Ectodermal cell (in vitro differentiated cells): ENCODE data around the gene FBXL15.

Experiments used
- H3K27ac ChIP-seq: 2 replicates; pipeline ENCODE4 v1.7.0; 2013; ENCODE audit warnings: mild to moderate bottlenecking, low read depth, low read length; ENCODE audit not compliant: insufficient read depth, poor library complexity, severe bottlenecking
- H3K27me3 ChIP-seq: 2 replicates; pipeline ENCODE4 v1.7.0; 2013; ENCODE audit warnings: mild to moderate bottlenecking, low read length; ENCODE audit not compliant: insufficient read depth, control insufficient read depth, poor library complexity, severe bottlenecking
- H3K36me3 ChIP-seq: one replicate; pipeline ENCODE4 v1.7.0; 2013; ENCODE audit warnings: low read length; ENCODE audit not compliant: control insufficient read depth, insufficient read depth
- H3K4me1 ChIP-seq: one replicate; pipeline ENCODE4 v1.7.0; 2013; ENCODE audit warnings: low read length; ENCODE audit not compliant: control insufficient read depth, insufficient read depth
- H3K4me3 ChIP-seq: 2 replicates; pipeline ENCODE4 v1.7.0; 2013; ENCODE audit warnings: low read depth, low read length, control low read depth; ENCODE audit not compliant: insufficient read depth
- H3K9me3 ChIP-seq: 2 replicates; pipeline ENCODE4 v1.7.0; 2013; ENCODE audit warnings: mild to moderate bottlenecking, low read length, moderate library complexity; ENCODE audit not compliant: control insufficient read depth
- WGBS, 2 experiments: methylation state at CpG; one replicate each; pipeline ENCODE4 v1.1.7; 2013; ENCODE audit warnings: missing lambda C conversion rate in 2 of 2; 5-methylcytosine and 5-hydroxymethylcytosine counted together

FBXL15 gene

DNA sequence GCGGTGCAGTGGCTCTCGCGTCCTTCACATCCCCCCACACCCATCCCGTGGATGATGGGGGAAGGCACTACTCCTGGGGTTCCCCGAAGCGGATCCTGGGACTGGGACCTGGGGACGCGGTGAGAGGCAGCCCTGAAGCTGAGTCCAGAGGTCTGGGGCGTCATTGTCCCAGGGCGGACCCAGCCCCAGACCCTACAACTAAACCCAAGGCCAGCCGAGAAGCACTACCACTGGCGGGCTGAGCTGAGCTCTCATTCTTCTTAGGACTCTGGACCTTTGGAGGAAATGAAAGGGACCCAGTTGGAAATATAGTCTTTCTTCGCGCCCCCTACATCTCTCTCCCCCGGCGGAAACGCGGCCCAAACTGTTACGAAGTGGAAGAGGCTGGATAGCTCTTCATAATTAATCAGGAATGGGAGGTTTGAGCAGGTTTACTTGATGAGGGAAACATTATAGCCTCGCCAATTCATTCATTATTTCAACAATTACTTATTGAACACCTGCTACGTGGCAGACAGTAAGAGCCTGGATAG, 389 bp upstream of the FBXL15 start:
- Histone ChIP-seq H3K27ac (peak overlapping the region; percentile 38), H3K27me3 (peaks cover 21% of the 10 kb centered on the region), H3K9me3 (no peaks in the 10 kb centered on the region), H3K4me3 (peak overlapping the region; percentile 89), H3K36me3 (peaks cover 11% of the 10 kb centered on the region), H3K4me1 (peaks cover 37% of the 10 kb centered on the region)
- WGBS, 2 experiments = 1 to 2% methylated on average over 21 of the region's 21 CpGs

GRCh38 chr10:102421507-102421756, 796 bp downstream of the FBXL15 start:
- peaks cover 11% of the 10 kb centered on the region for H3K36me3 ChIP-seq
- H3K4me3 ChIP-seq = peak overlapping the region; percentile 89
- H3K4me1 ChIP-seq = peaks cover 29% of the 10 kb centered on the region
- H3K27me3 ChIP-seq = peaks cover 21% of the 10 kb centered on the region
- H3K9me3 ChIP-seq = no peaks in the 10 kb centered on the region
- WGBS, 2 experiments = 0 to 1% methylated on average over 14 of the region's 14 CpGs
- no peak overlapping the region for H3K27ac ChIP-seq

GRCh38 chr10:102421757-102422512, 1.3 kb downstream of the FBXL15 start:
- Histone ChIP-seq H3K27me3 (peaks cover 21% of the 10 kb centered on the region), H3K27ac (no peak overlapping the region), H3K36me3 (peaks cover 11% of the 10 kb centered on the region), H3K9me3 (no peaks in the 10 kb centered on the region), H3K4me3 (peak overlapping the region; percentile 89), H3K4me1 (peaks cover 29% of the 10 kb centered on the region)
- 4 to 5% methylated on average over 62 of the region's 62 CpGs for WGBS, 2 experiments

DNA sequence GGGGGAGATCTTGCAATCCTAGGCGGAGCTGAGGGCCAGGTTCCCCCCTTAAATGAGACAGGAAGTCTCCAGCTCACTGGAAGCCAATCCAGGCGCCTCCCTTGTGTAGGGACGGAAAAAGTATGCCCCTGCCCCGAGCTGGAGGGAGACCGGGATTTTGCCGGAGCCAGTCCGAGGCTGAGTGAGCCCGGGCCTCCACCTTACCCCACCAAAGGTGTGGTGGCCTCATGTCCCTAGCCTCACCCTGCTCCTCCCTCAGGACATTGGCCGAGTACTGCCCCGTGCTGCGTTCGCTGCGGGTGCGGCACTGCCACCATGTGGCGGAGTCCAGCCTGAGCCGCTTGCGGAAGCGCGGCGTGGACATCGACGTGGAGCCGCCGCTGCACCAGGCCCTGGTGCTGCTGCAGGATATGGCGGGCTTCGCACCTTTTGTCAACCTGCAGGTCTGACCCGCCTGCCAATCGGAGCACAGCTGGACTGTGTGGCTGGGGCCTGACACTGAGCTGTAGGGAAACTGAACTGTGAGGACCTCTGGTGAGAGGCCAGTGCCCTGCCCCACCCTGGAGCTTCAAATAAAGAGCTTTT, 2.0 kb downstream of the FBXL15 start:
- 22 to 23% methylated on average over 28 of the region's 28 CpGs for WGBS, 2 experiments
- H3K27me3 ChIP-seq = peaks cover 21% of the 10 kb centered on the region
- peaks cover 11% of the 10 kb centered on the region for H3K36me3 ChIP-seq
- peaks cover 29% of the 10 kb centered on the region for H3K4me1 ChIP-seq
- no peaks in the 10 kb centered on the region for H3K9me3 ChIP-seq
- H3K4me3 ChIP-seq = no peak overlapping the region
- no peak overlapping the region for H3K27ac ChIP-seq

DNA sequence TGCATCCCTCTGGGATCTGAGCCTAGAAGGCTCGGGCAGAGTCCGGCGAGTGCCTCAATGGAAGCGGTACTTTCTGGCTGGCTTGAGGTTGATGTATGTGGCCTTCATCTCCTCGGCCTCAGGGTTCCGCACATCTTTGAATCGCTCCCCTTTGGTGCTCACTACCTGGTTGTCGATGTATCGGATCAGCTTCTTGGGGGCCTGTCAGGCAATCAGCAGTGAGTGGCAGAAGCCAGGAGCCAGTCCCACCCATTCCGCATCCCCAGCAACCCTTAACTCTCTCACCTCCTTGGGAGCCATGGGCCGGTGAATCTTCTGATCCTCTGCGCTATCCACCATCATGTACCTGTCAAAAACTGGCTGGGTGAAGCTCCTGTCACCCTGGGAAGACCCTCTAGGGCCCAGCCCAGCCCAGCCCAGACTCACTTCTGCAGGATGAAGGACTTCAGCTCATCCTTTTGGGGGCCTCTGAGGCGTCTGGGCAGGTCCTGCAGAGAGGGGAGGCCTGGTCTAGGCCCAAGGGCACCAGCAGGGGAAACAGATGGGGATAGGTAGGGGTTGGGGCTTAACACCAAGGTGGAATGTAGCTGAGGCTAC, 2.8 kb downstream of the FBXL15 start:
- 93 to 95% methylated on average over 13 of the region's 13 CpGs for WGBS, 2 experiments
- Histone ChIP-seq H3K27me3 (peaks cover 16% of the 10 kb centered on the region), H3K36me3 (peaks cover 11% of the 10 kb centered on the region), H3K9me3 (no peaks in the 10 kb centered on the region), H3K27ac (no peak overlapping the region), H3K4me1 (peaks cover 22% of the 10 kb centered on the region), H3K4me3 (no peak overlapping the region)

GRCh38 chr10:102424145-102424544, 3.5 kb downstream of the FBXL15 start:
- H3K9me3 ChIP-seq = no peaks in the 10 kb centered on the region
- no peak overlapping the region for H3K27ac ChIP-seq
- H3K27me3 ChIP-seq = peaks cover 14% of the 10 kb centered on the region
- peaks cover 11% of the 10 kb centered on the region for H3K36me3 ChIP-seq
- H3K4me1 ChIP-seq = peaks cover 17% of the 10 kb centered on the region
- H3K4me3 ChIP-seq = no peak overlapping the region
- 89 to 90% methylated on average over 9 of the region's 9 CpGs for WGBS, 2 experiments

DNA sequence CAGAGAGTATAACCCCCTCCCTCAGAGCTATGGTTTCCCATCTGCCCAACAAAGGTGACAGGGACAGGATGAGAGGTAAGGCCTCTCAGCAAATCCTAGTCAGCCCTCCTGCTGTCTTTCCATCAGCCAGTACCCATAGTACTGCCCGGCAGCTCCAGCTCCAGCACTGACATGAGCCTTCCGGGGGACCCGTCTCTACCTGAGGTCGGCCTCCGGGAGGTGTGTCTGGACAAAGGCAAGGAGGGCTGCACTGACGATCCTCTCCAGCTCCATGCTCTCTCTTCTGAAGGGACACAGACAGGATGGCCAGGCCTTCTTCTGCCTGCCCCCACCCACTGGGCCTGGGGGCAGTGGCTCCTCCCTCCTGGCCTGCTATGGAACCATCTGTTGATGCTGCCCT, 4.3 kb downstream of the FBXL15 start:
- Histone ChIP-seq H3K4me3 (no peak overlapping the region), H3K9me3 (no peaks in the 10 kb centered on the region), H3K4me1 (peaks cover 15% of the 10 kb centered on the region), H3K27me3 (peaks cover 14% of the 10 kb centered on the region), H3K36me3 (peaks cover 11% of the 10 kb centered on the region), H3K27ac (no peak overlapping the region)
- WGBS, 2 experiments = 90 to 92% methylated on average over 6 of the region's 6 CpGs

- Histone ChIP-seq H3K4me1 (peaks cover 10% of the 10 kb centered on the region), H3K9me3 (no peaks in the 10 kb centered on the region), H3K27me3 (peaks cover 14% of the 10 kb centered on the region), H3K4me3 (no peak overlapping the region), H3K27ac (no peak overlapping the region), H3K36me3 (peaks cover 11% of the 10 kb centered on the region)
- 71 to 74% methylated on average over 1 of the region's 1 CpG for WGBS, 2 experiments
Measured at GRCh38 chr10:102425444-102425843, 4.8 kb downstream of the FBXL15 start.

- peaks cover 11% of the 10 kb centered on the region for H3K36me3 ChIP-seq
- H3K27me3 ChIP-seq = peaks cover 8% of the 10 kb centered on the region
- H3K4me1 ChIP-seq = peaks cover 11% of the 10 kb centered on the region
- WGBS, 2 experiments = 91 to 92% methylated on average over 7 of the region's 7 CpGs
- no peaks in the 10 kb centered on the region for H3K9me3 ChIP-seq
- no peak overlapping the region for H3K4me3 ChIP-seq
- H3K27ac ChIP-seq = no peak overlapping the region
Measured at GRCh38 chr10:102426803-102427287, 6.2 kb downstream of the FBXL15 start.

- peaks cover 18% of the 10 kb centered on the region for H3K27me3 ChIP-seq
- whole genome bisulfite sequencing, 2 experiments = 83 to 85% methylated on average over 8 of the region's 8 CpGs
- H3K36me3 ChIP-seq = no peaks in the 10 kb centered on the region
- no peak overlapping the region for H3K4me3 ChIP-seq
- peaks cover 5% of the 10 kb centered on the region for H3K4me1 ChIP-seq
- H3K27ac ChIP-seq = no peak overlapping the region
- no peaks in the 10 kb centered on the region for H3K9me3 ChIP-seq
Measured at GRCh38 chr10:102429468-102429867, 8.8 kb downstream of the FBXL15 start.
